Cardiac muscle cell (in vitro differentiated cells and primary cell): ENCODE data around the gene ADRA2A. TPM values are rescaled to one million over a fixed set of nuclear protein-coding genes. Genes with fewer than 3 reads are reported as not detected.
A peak's percentile ranks its signal among the peaks of the same experiment; 100 is the strongest.

Source experiments
- DNase-seq, 2 donors: peaks; one replicate each; pipeline versions ENCODE4 v3.0.0 to v3.0.0-alpha.2; 2010 to 2017; ENCODE audit warnings: low read depth in 1 of 2, low spot score in 1 of 2
- H3K27ac ChIP-seq: fragments of 200-600 bp; sonication (generic); 2 replicates; pipeline ENCODE4 v1.5.1; 2016
- H3K27me3 ChIP-seq: fragments of 200-600 bp; sonication (generic); 2 replicates; pipeline ENCODE4 v1.6.0; 2016; ENCODE audit warnings: control low read depth
- H3K36me3 ChIP-seq: fragments of 200-600 bp; sonication (generic); 2 replicates; pipeline ENCODE4 v1.5.1; 2016; ENCODE audit warnings: control low read depth
- H3K4me1 ChIP-seq: fragments of 200-600 bp; sonication (generic); 2 replicates; pipeline ENCODE4 v1.8.1; 2017; ENCODE audit warnings: low read depth, mild to moderate bottlenecking, mixed run types
- H3K4me3 ChIP-seq: fragments of 200-600 bp; sonication (generic); 2 replicates; pipeline ENCODE4 v1.5.1; 2016; ENCODE audit warnings: mild to moderate bottlenecking
- H3K9me3 ChIP-seq: fragments of 200-600 bp; sonication (generic); 2 replicates; pipeline ENCODE4 v1.5.1; 2017; ENCODE audit warnings: low read depth, mild to moderate bottlenecking, control low read depth
- CTCF ChIP-seq: IDR thresholded peaks from 2 replicates; pipeline ENCODE4 v1.5.1; 2012; ENCODE audit warnings: low read depth, mild to moderate bottlenecking, low read length
- polyA plus RNA-seq: library from polyadenylated mRNA; unstranded; fragments of >200 nt; fragmentation: Nextera tagmentation; extraction: Ambion mirVana; gene quantifications from 2 replicates; pipeline ENCODE4 v1.2.1, GENCODE V29; 2016
- total RNA-seq: library from RNA; depleted of rRNA; stranded (reverse); fragments of >200 nt; gene quantifications from 2 replicates; pipeline ENCODE4 v1.2.3, GENCODE V29; 2016

ADRA2A gene
- total RNA-seq (0.11 and 0.24 TPM in 2 replicates), polyA plus RNA-seq (0.54 TPM in 1 of 2 replicates, not detected in the other)

DNA sequence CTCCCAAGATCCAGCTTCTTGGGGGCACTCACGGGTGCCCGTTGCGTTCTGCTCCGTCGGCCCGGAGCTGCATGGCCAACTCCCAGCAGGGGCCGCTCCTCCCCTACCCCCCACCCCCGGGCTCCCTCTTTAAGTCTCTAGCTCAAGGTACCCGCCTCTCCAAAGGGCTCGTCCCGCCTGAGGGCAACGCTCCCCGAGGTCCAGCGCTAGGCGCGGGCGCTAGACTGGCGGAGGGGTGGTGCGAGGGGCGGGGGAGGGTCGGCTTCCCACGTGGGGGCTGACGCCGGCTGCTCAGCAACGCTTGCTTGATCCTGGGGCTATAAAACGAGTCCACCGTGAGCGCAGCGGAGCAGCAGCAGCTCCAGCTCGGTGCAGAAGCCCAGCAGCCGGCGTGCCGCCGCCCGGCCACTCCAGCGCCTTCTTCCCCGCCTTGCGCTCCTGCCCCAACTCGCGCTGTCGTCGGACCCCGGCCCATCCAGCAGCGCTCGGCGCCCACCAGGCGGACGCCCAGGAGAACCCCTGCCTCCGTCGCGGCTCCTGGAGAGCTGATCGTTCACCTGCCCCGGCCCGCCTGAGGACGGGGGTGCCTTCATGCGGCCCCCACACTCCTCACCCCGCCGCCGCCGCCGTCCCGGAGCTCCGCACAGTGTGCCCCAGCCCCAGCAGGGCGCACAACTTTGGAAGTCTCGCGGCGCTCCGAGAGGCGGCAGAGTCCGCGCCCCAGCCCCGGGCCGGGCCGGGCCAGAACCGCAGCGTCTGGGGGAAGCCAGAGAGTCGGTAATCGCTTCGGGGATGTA lies at the start of gene ADRA2A:
Gene ADRA2A (plus strand): TSS at position 348 of the 797 bp plus-strand sequence. CDS start 968 bp downstream, outside the sequence.
- peak; percentile 47 to 75 for DNase-seq
- Histone ChIP-seq H3K4me3 (peak within 1 kb of the TSS; percentile 43), H3K27me3 (peaks cover 85% of the 10 kb centered on the region), H3K9me3 (no peaks in the 10 kb centered on the region), H3K4me1 (no peaks in the 10 kb centered on the region), H3K36me3 (no peaks in the 10 kb centered on the region), H3K27ac (no peak within 1 kb of the TSS)
- TF ChIP-seq CTCF: no peak

- DNase-seq: no peak
- no peak overlapping the region for H3K4me3 ChIP-seq
- no peaks in the 10 kb centered on the region for H3K27me3 ChIP-seq
- no peaks in the 10 kb centered on the region for H3K4me1 ChIP-seq
- no peak overlapping the region for H3K27ac ChIP-seq
- no peak for TF ChIP-seq CTCF
- no peaks in the 10 kb centered on the region for H3K36me3 ChIP-seq
- H3K9me3 ChIP-seq: no peaks in the 10 kb centered on the region
These were observed 46.6 kb upstream of the ADRA2A start for GRCh38 chr10:111030042-111030750.

DNA sequence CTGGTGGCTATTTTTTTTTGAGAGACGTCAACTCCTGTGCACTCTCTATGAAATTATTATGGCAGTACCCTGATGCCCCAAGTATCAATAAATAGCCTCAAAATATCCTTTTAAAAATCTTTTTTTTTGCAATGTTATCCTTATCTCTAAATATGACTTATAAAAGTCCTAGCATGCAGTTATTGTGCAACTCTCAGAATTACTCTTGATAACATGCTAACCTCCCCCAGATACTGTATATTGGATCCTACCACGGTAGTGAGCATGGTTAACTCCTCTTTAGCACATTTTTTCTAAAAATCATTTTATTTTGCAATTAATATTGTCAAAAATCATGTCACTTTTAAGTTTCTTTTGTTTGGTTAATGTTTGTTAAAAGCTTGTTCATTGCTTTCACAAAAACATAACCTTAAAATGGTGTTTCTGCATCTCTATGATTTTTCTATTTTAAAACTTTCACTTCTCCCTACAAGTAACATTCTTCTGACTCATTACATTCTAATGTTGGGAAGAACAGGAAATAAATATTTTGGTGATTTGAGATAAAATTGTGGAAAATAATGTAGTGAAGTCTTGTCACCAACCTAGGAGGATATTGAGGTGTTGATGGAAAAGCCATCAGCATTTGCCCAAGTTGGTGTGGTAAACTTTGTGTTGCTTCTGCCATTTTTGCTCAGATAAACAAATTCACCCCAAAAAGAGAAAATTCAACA lies 42.1 kb upstream of the ADRA2A start:
- Histone ChIP-seq H3K4me3 (no peak overlapping the region), H3K4me1 (no peaks in the 10 kb centered on the region), H3K27me3 (no peaks in the 10 kb centered on the region), H3K9me3 (no peaks in the 10 kb centered on the region), H3K27ac (no peak overlapping the region), H3K36me3 (no peaks in the 10 kb centered on the region)
- TF ChIP-seq CTCF: no peak
- peak in 1 of 2 donors; percentile 43 for DNase-seq

GRCh38 chr10:111035542-111035941 lies 41.3 kb upstream of the ADRA2A start:
- no peak overlapping the region for H3K4me3 ChIP-seq
- no peaks in the 10 kb centered on the region for H3K9me3 ChIP-seq
- no peaks in the 10 kb centered on the region for H3K4me1 ChIP-seq
- H3K27me3 ChIP-seq: no peaks in the 10 kb centered on the region
- no peak for TF ChIP-seq CTCF
- no peak for DNase-seq
- H3K27ac ChIP-seq: no peak overlapping the region
- no peaks in the 10 kb centered on the region for H3K36me3 ChIP-seq

- no peak overlapping the region for H3K27ac ChIP-seq
- H3K27me3 ChIP-seq: no peaks in the 10 kb centered on the region
- no peak overlapping the region for H3K4me3 ChIP-seq
- peak in 1 of 2 donors; percentile 10 for DNase-seq
- H3K36me3 ChIP-seq: no peaks in the 10 kb centered on the region
- TF ChIP-seq CTCF: peak; percentile 27
- no peaks in the 10 kb centered on the region for H3K4me1 ChIP-seq
- H3K9me3 ChIP-seq: no peaks in the 10 kb centered on the region
These were observed 39.0 kb upstream of the ADRA2A start for GRCh38 chr10:111037858-111038257.
